GM23248 (cell line): ENCODE data around the gene RASA3.

Source experiments
- EZH2 ChIP-seq: fragments of 200-600 bp; sonication (generic); IDR thresholded peaks from 2 replicates; pipeline ENCODE4 v1.6.1; 2018; ENCODE audit warnings: antibody characterized with exemption, mild to moderate bottlenecking; ENCODE audit not compliant: insufficient read depth, poor library complexity, severe bottlenecking
- EZH2phosphoT487 ChIP-seq: fragments of 200-600 bp; sonication (generic); IDR thresholded peaks from 2 replicates; pipeline ENCODE4 v1.6.1; 2018; ENCODE audit warnings: antibody characterized with exemption, moderate library complexity, mild to moderate bottlenecking, low read depth; ENCODE audit not compliant: insufficient read depth

GRCh38 chr13:114110091-114110829 lies 22.2 kb downstream of the RASA3 start:
- TF ChIP-seq EZH2phosphoT487 (no peak), EZH2 (no peak)
